Midbrain (tissue), 1 donor: ENCODE results near the gene PANX1.

ENCODE experiments used
- DNase-seq: peaks from one replicate; lab custom pipeline; 2025; lab: John Stamatoyannopoulos, UW

PANX1 gene

DNA sequence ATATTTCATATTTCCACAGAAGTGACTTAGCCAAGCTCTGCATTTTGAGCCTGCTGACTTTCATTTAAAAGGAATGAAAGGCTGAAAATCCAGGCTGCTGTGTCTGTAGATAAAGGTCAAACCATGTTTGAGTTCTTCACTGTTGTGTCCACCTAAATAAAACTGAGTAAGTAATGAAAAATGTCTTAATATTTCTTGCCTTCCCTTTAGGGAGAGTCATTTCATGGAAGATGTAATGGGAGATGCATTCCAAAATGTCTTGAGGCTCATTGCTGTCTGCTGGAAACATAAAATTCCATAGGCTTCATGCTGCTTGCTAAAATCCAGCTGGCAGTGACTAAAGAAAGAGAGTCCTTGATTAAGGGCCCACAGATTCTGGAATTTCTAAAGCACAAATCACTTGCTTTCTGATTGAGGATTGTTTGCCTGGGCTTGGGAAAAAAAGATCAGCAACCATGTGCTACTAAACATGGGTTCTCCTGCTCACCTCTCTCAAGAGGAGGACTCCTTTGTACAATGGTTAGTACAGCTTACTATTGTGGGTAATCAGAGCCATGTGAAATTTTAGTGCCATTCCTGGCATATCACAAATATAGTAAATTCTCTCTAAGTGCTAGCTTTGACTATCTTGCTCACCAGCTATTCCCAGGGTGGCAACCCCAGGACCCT is 56.9 kb downstream of the PANX1 start:
- no peak for DNase-seq

DNA sequence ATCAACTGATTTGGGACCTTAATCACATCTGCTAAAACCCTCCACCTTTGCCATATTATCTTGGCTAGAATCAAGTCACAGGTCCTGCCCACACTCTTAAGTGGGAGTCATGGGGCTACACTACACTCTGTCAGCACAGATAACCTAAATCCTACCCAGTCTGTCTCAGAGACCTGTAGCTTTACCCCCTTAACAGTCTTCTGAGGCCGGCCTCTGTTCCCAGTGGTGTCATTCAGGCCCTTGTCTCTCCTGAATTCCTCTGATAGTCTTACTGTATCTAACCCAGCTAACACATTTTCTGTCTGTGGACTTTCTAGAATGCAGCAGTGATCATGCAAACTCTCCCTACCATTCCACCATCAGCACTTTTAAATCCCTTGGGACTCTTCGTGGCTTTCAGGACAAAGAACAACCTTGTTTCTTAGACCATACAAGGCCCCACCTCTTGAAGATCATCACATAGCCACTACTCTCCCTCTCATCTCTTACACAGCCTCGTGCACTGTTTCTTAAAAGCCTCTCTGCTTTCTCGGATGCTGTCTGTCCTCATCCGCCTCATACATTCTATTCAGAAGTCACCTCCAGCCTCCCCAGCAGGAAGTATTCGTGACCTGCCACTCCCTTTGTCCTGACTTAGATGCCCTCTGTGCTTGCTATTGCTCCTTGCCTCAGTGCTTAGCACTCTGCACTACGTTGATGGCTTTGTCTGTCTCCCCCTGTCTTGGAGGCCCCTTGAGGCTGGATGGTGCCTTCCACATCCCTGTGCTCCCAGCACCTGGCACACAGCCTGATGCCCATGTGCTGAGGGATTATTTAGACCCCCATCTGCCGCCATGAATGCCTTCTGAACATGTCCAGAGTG is 57.9 kb downstream of the PANX1 start:
- DNase-seq: no peak

DNA sequence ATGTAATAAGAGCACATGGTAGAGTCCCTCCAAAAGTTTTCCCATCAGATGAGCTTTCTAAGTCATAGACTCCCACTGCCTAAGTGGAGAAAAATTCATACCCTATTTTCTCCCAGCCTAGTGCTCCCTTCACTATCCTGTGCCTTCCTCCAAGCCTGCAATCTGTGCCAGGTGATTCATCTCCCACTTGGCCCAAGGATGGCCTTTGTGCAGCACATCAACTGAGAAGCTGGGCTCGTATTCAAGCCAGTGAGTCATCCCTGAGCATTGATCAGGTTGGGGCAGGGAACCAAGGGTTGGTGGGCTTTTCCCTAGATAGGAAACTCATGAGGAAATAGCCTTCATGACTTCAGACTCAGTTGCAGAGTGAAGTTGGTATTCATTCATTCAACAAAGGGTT is 64.6 kb downstream of the PANX1 start:
- DNase-seq: no peak

DNA sequence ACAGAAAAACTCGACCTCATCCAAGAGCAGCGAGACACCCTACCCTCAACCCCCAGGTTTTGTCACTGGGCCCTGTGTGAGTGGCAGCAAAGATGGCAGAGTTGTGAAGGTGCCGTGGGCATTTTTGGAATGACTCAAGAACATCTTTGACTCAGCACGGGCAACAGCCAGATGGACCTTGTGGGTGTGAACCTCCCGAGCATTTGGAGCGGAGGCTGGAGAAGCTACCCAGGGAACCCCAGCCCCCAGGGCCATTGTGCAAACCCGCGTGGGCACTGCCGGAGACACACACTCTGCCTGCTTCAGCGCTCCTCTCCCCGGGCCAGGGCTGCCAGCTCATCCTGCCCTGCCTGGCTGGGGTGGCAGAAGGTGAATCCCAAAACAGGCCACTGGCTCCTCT is 66.1 kb downstream of the PANX1 start:
- no peak for DNase-seq

DNA sequence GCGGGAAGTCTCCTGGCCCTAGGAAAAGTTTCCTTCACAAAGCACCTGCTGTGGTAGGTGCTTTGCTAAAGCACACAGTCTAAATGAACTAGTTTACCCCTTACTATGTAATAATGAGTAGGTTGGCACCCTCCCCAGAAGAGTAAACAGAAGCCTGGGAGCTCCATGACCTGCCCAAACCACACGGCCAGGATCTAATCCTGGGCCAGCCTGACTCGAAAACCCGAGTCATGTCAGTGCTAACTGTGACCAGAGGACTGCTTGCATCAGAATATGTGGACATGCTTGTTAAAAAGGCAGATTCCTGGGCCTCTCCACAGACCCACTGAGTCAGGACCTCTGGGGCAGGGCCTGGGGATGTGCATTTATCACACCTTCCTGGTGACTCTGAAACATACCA is 67.7 kb downstream of the PANX1 start:
- DNase-seq: no peak

DNA sequence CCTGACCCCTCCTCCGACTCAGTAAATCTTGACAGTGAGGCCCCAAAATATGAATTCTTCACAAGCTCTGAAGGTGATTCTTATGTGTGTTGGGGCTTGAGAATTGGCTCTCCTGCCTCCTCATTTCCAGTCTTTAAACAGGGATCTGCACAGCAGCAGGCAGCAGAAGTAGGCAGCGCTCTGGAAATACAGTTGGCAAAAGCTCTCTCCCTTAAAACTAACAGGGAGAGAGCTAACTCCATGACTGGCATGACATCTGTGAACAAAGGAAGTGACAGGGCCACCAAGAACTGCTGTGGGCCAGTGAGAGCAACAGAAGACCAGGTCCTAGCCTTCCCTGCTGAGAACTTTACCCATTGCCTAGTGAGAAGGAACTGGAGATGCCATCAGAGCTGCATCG is 70.1 kb downstream of the PANX1 start:
- no peak for DNase-seq

DNA sequence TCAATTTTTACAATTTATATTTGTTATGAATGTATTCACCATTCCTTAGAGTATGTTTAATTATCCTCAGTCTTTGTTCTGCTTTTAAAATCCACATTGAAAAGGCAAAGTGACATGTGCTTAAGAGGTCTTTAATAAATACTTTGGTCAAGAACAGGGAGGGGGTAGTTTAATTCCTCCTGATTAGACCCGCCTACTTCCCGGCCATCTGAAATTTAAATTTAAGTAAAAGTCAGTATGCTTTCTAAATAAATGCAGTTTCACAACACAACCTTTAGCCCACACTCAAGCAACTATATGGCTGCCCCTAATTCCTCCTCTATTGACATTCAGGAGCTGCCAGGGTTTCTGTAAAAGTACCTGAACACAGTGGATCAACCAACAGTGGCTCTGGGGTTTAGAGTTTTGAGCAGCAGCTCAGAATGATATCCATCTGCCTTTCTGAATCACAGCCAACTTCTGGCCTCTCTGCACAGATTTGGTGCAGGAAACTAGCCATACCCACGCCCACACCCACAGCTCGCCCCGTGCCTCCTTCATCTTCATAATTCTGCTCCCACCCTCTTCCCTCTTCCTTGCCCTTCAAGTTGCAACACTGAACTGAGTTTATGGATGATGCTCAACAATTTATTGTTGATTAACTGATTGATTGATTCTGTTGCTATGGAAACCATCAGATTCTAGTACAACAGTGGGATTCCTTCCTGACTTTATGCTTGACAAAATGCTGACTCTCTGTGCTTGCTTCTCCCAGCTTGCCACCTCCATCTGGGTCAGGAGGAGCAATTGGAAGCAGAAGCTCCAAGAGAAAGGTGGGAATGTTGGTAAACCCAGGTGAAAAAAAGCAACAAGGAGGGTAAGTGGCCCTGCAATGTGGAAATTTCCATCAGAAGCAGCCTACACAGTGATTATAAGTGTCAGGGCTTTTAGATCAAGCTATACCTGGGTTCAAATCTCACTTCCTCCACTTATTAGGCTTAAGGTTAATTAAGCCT is 70.8 kb downstream of the PANX1 start:
- DNase-seq: no peak

DNA sequence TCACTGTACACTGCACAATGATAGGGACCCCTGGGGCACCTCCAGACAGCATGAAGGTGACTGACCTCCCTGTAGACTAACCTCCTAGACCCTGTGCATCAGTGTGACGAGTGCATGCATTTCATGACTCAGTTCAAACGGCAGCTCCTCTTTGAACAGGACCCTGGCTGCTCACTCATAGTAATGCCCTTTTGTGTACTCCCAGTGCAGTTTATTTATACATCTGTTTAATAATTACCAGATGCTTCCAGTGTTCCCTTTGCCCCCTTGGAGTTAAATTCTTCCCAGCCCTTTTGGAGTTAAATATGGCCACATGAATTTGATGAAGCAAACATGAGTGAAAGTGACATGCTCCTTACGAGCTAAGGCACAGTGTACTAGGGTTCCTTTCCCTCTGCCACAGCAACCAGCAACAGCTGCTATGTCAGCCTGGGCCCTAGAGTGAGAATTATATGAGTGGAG is 72.4 kb downstream of the PANX1 start:
- DNase-seq: no peak

DNA sequence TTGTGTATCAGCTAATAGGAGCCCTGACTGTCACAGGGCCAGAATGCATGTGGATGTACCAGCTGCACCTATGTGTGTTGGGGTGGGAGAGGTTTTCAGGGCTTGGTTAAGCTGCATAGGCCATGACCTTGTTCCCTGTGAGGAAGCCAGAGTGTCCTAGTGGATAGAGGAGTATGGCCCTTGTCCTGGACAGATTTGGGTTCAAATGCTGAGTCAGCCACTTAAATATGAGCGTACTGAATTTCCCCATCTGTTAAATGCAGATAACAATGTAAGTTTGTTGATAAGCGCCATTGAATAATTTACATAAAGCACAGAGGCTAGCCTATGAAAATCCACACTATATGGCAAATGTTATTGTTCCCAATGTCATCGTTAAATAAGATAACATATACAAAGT is 74.4 kb downstream of the PANX1 start:
- no peak for DNase-seq

DNA sequence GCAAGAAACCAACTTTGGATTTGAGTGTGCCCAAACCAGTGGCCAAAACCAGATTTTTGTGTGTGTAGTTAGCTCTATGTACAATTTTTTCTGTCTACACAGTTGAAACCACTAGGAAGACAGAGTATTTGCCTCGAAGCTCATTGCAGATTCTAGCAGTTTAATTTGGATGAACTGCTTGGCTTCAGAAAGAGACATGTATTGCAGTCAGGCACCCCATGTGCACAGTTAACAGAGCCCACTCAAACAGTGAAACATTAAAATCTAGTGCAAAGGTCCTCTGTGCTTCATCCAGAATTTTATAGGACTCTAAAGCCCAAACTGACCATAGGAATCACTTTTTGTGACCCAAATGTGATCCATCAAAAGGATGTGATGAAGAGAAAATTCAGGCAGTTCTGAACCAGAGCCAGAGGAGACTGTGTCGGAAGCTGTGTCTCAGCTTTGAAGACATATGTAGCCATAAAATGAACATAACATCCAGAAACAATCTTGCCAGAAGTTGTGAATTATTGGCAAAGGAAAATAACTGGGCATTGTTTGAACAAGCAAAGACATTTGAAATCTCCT is 82.7 kb downstream of the PANX1 start:
- DNase-seq: no peak

DNA sequence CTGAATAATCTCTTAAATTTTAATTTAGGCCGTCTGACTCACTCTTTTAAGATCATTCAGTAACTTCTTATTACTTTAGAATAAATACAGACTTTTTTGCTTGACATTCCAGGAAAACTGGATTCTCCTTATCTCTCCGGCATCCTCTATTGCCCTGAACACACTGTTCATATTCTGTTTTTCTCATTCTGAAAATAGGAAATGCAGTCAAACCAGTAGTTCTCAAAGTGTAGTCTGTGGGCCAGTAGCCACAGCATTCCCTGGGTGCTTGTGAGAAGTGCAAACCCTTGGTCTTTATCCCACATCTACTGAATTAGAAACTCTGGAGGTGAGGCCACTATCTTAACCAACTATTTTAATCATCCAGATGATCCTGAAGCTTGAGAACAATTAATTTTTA is 84.3 kb downstream of the PANX1 start:
- DNase-seq: no peak

DNA sequence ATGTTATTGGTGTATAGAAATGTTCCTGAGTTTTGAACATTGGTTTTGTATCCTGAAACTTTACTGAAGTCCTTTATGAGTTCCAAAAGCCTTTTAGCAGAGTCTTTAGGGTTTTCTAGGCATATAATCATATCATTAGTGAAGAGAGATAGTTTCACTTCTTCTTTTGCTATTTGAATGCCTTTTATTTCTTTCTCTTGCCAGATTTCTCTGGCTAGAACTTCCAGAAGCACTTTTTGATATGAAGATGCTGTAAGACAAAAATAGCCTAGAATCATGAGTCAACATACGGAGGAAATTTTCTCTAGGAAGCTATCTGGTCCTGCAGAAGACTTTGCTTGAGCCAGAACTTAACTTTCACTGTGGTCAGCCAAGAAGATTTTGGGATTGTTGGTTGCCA is 89.1 kb downstream of the PANX1 start:
- no peak for DNase-seq

DNA sequence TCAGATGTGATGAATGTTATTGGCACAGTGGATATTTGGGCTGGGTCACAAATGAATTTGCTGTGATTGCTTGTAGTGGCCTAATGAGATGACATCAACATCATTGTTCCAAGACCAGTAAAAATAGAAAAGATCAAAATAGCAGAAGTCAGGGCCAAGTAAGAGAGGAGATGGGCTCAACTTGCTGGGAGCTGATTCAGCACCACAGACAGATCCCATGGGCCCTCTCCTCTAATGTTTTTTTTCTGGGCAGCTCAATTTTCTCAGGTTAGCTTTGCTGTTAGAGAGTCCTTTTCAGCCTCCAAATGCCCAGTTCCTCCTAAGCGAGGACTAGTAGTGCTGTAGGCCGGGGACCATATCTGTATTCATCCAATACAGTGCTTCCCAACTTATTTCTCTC is 89.7 kb downstream of the PANX1 start:
- no peak for DNase-seq

DNA sequence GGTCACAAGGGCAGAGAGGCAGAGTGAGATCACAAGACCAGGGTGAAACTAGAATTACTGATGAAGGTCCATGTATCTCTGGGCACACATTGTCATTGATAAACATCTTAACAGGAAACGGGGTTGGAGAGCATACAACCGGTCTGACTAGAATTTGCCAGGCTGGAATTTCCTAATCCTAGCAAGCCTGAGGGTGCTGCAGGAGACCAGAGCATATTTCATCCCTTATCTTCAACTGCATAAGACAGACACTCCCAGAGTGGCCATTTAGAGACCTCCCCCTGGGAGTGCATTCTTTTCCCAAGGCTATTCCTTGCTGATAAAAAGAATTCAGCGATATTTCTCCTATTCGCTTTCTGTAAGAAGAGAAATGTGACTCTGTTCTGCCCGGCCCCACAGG is 91.1 kb downstream of the PANX1 start:
- no peak for DNase-seq

DNA sequence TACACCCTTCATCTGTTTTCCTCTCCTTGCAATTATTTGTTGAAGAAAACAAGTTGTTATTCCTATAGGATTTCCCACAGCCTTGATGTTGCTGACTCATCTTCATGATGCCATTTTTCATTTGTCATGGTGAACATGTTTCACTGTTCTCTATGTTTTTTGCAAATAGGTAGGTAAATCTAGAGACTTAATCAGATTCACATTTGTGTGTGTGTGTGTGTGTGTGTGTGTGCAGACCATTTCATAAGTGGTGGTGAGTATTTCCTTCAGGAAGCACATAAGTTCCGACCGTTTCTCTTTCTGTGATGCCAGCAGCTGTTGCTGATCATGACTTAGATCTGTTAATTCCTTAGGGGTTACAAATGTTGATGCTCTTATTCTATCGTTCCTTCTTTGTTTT is 95.4 kb downstream of the PANX1 start:
- DNase-seq: no peak
